Mesodermal cell (in vitro differentiated cells): Measurements from ENCODE around the gene DBP.

Source experiments
- H3K27ac ChIP-seq: 2 replicates; pipeline ENCODE4 v1.7.0; 2013; ENCODE audit warnings: mild to moderate bottlenecking, low read depth, low read length, moderate library complexity; ENCODE audit not compliant: severe bottlenecking
- H3K36me3 ChIP-seq: 2 replicates; pipeline ENCODE4 v1.7.1; 2013; ENCODE audit warnings: mild to moderate bottlenecking, low read length, moderate library complexity; ENCODE audit not compliant: control insufficient read depth, insufficient read depth
- H3K4me1 ChIP-seq: one replicate; pipeline ENCODE4 v1.7.1; 2013; ENCODE audit warnings: mild to moderate bottlenecking, low read length; ENCODE audit not compliant: insufficient read depth, control insufficient read depth, poor library complexity, severe bottlenecking
- H3K4me3 ChIP-seq: 2 replicates; pipeline ENCODE4 v1.7.0; 2013; ENCODE audit warnings: low read length, control low read depth, mild to moderate bottlenecking; ENCODE audit not compliant: insufficient read depth, poor library complexity, severe bottlenecking; ENCODE audit errors: extremely low read depth
- H3K9me3 ChIP-seq: 2 replicates; pipeline ENCODE4 v1.7.1; 2013; ENCODE audit warnings: mild to moderate bottlenecking, low read length, moderate library complexity; ENCODE audit not compliant: control insufficient read depth
- WGBS, 2 experiments: methylation state at CpG; one replicate each; pipeline ENCODE4 v1.1.5; 2013; ENCODE audit warnings: missing lambda C conversion rate in 2 of 2; ENCODE audit not compliant: insufficient coverage in 2 of 2; 5-methylcytosine and 5-hydroxymethylcytosine counted together

DBP gene

GRCh38 chr19:48639483-48640375 lies 2.5 kb upstream of the DBP start:
- Histone ChIP-seq H3K4me1 (no peaks in the 10 kb centered on the region), H3K36me3 (no peaks in the 10 kb centered on the region), H3K27ac (no peak overlapping the region), H3K9me3 (no peaks in the 10 kb centered on the region), H3K4me3 (no peak overlapping the region)
- 85 to 93% methylated on average over 18 to 19 of the region's 33 CpGs for WGBS, 2 experiments

- Histone ChIP-seq H3K36me3 (no peaks in the 10 kb centered on the region), H3K4me1 (peaks cover 4% of the 10 kb centered on the region), H3K4me3 (no peak overlapping the region), H3K9me3 (no peaks in the 10 kb centered on the region), H3K27ac (no peak overlapping the region)
- WGBS, 2 experiments = 89 to 97% methylated on average over 12 to 13 of the region's 16 CpGs
Observed at GRCh38 chr19:48638831-48639381, 1.7 kb upstream of the DBP start.

- H3K9me3 ChIP-seq = no peaks in the 10 kb centered on the region
- peak overlapping the region; percentile 43 for H3K4me3 ChIP-seq
- peak overlapping the region; percentile 91 for H3K27ac ChIP-seq
- peaks cover 4% of the 10 kb centered on the region for H3K4me1 ChIP-seq
- 18 to 50% methylated on average over 7 to 22 of the region's 29 CpGs for WGBS, 2 experiments
- H3K36me3 ChIP-seq = no peaks in the 10 kb centered on the region
Observed at GRCh38 chr19:48637948-48638830, 1.0 kb upstream of the DBP start.

- WGBS, 2 experiments = 1% methylated on average over 20 to 28 of the region's 38 CpGs
- Histone ChIP-seq H3K9me3 (no peaks in the 10 kb centered on the region), H3K4me3 (peak overlapping the region; percentile 43), H3K27ac (peak overlapping the region; percentile 91), H3K4me1 (peaks cover 8% of the 10 kb centered on the region), H3K36me3 (no peaks in the 10 kb centered on the region)
Observed at GRCh38 chr19:48637449-48637947, 319 bp upstream of the DBP start.

- H3K27ac ChIP-seq = no peak overlapping the region
- peak overlapping the region; percentile 43 for H3K4me3 ChIP-seq
Observed at GRCh38 chr19:48635966-48636858, 967 bp downstream of the DBP start.

GRCh38 chr19:48635263-48635965 lies 1.8 kb downstream of the DBP start:
- peak overlapping the region; percentile 43 for H3K4me3 ChIP-seq
- no peaks in the 10 kb centered on the region for H3K9me3 ChIP-seq
- 3 to 4% methylated on average over 44 to 55 of the region's 67 CpGs for WGBS, 2 experiments
- no peaks in the 10 kb centered on the region for H3K36me3 ChIP-seq
- no peak overlapping the region for H3K27ac ChIP-seq
- peaks cover 15% of the 10 kb centered on the region for H3K4me1 ChIP-seq

More at GRCh38 chr19:48635966-48636858, 967 bp downstream of the DBP start:
- WGBS, 2 experiments = 5 to 9% methylated on average over 26 to 28 of the region's 35 CpGs
- H3K36me3 ChIP-seq = no peaks in the 10 kb centered on the region
- H3K4me1 ChIP-seq = peaks cover 11% of the 10 kb centered on the region
- no peaks in the 10 kb centered on the region for H3K9me3 ChIP-seq

- WGBS, 2 experiments = 16 to 17% methylated on average over 20 to 30 of the region's 37 CpGs
- Histone ChIP-seq H3K9me3 (no peaks in the 10 kb centered on the region), H3K4me1 (peaks cover 23% of the 10 kb centered on the region), H3K27ac (peak overlapping the region; percentile 3), H3K36me3 (no peaks in the 10 kb centered on the region), H3K4me3 (peak overlapping the region; percentile 43)
Observed at GRCh38 chr19:48634424-48635262, 2.5 kb downstream of the DBP start.

- no peak overlapping the region for H3K27ac ChIP-seq
- peaks cover 23% of the 10 kb centered on the region for H3K4me1 ChIP-seq
- no peak overlapping the region for H3K4me3 ChIP-seq
- no peaks in the 10 kb centered on the region for H3K36me3 ChIP-seq
- H3K9me3 ChIP-seq = no peaks in the 10 kb centered on the region
- 85 to 86% methylated on average over 5 to 7 of the region's 7 CpGs for WGBS, 2 experiments
Observed at GRCh38 chr19:48634036-48634342, 3.2 kb downstream of the DBP start.
